ENCODE data around the gene BCDIN3D. TPM values are rescaled to one million over a fixed set of nuclear protein-coding genes. Genes with fewer than 3 reads are reported as not detected.
A peak's percentile ranks its signal among the peaks of the same experiment; 100 is the strongest.
"Not testable (repeated sequence)": the region's sequence is repeated elsewhere in the genome, so short reads cannot be mapped to it uniquely, and the experiment has no call there.

Gene BCDIN3D
- polyA plus RNA-seq, 4 donors: 5.3 to 9.6 (median 8.3) TPM

DNA sequence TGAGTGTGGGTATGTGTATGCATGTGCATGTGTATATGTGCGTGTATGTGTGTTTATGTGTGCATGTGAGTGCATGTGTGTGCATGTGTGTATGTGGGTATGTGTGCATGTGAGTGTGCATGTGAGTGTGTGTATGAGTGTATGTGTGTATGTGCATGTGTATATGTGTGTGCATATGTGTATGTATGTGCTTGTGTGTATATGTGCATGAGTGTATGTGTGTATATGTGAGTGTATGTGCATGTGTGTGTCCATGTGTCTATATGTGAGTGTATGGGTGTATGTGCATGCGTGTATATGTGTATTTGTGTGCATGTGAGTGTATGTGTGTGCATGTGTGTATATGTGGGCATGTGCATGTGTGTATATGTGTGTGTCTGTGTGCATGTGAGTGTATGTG lies 35.1 kb upstream of the BCDIN3D start:
- DNase-seq (ENCODE audit: low read depth in 4 of 4, low spot score in 3 of 4): no peak

DNA sequence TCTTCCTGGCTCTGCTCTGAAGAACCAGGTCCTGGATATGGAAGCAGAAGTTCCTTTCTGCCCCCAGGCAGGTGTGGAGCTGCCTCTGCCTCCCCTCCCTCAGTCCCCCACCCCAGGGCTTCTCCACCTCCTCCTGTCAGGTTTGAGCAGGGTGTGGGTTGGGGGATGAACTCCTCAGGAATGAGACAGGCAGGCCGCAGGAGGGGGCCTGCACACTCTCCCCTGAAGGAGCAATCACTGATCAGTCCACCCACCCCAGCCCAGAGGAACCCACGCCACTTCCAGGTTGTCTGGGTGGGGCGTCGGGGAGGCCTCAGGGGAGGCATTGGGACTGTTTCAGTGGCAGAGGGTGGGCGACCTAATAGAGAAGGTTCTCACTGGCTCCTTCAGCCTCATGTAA lies 34.2 kb upstream of the BCDIN3D start:
- no peak for DNase-seq (ENCODE audit: low read depth in 4 of 4, low spot score in 3 of 4)

DNA sequence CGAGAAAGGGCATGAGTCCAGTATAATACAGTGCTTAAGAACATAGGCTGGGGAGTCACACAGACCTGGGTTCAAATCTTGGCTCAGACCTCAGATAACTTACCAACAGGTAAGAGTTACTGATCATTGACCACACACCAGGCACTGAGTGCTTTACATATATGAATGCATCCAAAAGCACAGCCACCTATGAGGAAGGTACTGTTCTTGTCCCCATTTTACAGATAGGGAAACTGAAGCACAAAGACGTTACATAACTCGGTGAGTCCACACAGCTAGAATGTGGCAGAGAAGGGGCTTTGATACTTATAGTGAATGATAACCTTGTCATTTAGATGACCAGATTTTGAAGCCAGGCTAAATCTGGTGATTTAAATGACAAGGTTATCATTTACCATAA lies 33.2 kb upstream of the BCDIN3D start:
- no peak for DNase-seq (ENCODE audit: low read depth in 4 of 4, low spot score in 3 of 4)

DNA sequence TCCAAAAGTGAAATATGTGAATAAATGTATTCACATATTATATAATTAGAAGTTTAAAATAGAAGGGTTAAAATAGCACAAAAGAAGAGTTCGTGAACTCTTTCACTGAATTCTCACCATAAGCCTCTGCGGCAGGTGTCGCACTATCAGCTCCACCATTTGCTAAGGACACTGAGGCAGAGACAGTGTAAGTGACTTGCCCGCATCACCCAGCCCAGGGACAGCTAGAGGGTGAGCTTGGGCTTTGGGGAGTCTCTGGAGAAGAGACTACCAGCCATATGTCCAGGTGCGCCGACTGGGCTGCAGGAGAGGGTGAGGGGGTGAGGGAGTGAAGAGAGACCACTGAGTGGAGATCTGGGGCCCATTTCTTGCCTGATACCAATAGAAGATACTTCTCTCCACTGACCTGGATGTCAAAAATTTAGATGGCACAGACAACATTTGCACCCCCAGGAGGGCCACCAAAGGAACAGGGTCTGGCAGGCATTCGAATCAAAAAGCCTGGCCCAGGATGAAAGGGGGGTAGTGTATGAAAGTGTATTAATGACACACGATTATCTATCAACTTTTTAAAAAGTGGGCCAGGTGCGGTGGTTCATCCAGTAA lies 32.3 kb upstream of the BCDIN3D start:
- no peak for DNase-seq (ENCODE audit: low read depth in 4 of 4, low spot score in 3 of 4)

DNA sequence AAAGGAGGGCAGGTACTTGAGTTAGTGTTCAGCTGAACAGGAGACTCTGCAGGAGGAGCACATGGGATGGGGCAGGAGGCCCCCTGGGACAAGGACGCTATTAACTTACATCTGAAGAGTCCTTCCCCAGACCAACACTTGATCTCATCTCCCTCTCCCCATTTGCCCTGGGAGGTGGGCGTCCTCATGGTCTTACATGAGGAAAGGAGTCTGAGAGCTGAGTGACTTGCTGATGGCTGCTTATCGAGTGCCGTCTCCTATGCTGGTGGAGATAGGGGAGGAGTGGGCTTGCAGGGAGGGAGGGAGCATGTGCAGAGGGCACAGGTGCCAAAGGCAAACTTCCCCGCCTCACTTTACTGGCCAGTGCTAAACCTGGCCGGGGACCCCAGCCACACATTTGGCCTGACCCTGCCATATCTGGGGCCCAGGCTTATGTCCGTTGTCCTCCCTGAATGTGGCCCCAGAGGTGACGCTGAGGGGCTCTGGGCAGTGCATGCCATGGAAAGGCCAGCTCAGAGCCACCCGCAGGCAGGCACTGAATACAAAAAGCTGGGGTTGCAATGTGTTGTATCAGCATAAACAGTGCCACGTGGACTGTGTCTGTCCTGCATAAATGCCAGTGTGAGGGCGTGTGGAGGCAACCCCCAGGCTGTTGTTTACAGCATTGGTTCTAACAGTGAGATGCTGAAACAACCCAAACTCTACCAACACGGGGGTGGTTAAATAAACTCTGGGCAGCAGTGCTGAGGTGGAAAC lies 31.4 kb upstream of the BCDIN3D start:
- DNase-seq (ENCODE audit: low read depth in 4 of 4, low spot score in 3 of 4): no peak

DNA sequence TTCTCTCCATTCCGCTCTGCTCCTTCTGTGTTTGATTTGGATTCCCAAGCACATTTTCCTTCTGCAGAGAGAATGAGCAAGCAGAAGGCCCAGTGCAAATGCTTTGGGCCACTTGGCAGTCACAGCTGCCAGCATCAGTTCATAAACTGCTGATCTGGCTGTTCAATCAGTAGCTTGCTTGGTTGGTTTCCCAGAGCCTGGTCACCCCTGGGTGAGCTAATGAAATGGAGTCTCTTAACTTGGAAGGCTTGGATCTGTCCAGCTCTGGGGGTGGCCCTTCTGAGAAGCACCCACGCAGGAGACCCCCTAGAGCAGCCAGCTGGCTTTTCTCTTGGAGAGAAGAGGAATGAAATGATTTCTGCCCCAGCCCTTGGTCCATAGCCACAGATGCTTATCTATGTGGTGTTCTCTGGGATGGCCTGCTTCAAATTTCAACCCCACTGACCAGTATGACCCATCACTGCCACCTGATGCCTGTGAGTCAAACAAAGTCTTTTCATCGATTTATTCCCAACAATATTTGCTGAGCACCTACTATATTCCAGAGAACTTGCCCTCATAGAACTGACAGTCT lies 30.5 kb upstream of the BCDIN3D start:
- DNase-seq (ENCODE audit: low read depth in 4 of 4, low spot score in 3 of 4): no peak

DNA sequence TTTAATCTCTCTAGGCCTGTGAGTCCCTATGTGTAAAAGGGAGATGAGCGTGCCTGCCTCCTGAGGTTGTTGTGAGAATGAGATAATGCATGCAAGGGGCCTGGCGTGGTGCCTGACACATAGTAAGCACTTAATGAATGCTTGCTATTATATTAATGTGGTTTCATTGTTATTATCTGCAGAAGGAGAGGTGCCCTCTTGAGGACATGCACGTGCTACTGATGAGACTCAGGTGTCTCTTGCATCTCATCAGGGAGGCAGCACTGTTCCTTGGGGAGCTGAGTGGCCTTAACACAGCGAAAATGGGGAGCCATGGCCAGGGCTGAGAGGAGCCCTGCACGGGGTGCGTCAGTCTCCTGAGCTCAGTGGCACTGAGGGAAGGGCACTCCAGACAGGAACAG lies 29.9 kb upstream of the BCDIN3D start:
- no peak for DNase-seq (ENCODE audit: low read depth in 4 of 4, low spot score in 3 of 4)

DNA sequence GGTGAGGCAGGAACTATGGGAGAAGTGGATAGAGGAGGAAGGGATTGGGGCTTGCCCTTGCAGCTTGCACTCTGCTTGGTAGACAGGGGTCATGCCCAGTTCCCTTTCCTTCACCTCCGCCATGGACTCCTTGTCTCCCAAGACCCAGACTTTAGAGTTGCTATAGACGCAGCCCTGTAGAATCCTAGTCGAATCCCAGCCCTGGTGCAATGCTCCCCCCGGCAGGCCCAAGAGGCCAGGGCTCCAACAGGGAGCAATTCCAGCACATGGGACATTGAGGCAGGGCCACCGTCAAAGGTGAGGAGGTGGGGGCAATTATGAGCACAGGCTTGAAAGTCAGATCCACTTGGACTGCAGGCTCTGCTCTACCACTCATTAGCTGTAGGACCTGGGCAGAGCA lies 29.5 kb upstream of the BCDIN3D start:
- no peak for DNase-seq (ENCODE audit: low read depth in 4 of 4, low spot score in 3 of 4)

DNA sequence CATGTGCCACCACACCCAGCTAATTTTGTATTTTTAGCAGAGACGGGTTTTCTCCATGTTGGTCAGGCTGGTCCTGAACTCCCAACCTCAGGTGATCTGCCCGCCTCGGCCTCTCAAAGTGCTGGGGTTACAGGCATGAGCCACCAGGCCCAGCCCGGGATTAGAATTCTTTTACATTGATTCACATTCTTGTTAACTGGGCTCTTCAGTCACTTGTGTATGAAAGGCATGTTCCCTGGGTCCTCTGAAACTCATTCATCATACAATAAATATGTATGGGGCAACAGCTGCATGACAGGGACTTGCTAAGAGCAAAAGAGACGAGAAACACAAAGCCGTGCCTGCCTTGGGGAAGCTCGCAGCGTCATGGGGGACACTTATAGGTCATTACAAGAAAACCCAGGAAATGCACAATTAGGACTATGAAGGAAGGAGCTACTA lies 28.9 kb upstream of the BCDIN3D start:
- DNase-seq (ENCODE audit: low read depth in 4 of 4, low spot score in 3 of 4): not testable (repeated sequence)

DNA sequence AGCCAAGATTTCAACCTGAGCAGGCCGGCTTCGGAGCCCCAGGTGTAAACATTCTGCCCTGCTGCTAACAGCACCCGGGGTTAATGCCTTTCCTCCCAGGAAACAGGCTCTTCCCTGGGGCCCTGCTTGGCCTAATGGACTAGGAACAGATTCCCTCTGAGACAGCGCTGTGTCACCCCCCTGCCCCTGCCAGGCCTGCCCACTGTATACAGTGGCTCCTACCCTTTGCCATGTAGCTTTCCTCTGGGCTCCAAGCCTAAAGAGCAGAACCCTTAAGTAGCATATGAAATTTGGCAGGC lies 28.3 kb upstream of the BCDIN3D start:
- DNase-seq (ENCODE audit: low read depth in 4 of 4, low spot score in 3 of 4): no peak

DNA sequence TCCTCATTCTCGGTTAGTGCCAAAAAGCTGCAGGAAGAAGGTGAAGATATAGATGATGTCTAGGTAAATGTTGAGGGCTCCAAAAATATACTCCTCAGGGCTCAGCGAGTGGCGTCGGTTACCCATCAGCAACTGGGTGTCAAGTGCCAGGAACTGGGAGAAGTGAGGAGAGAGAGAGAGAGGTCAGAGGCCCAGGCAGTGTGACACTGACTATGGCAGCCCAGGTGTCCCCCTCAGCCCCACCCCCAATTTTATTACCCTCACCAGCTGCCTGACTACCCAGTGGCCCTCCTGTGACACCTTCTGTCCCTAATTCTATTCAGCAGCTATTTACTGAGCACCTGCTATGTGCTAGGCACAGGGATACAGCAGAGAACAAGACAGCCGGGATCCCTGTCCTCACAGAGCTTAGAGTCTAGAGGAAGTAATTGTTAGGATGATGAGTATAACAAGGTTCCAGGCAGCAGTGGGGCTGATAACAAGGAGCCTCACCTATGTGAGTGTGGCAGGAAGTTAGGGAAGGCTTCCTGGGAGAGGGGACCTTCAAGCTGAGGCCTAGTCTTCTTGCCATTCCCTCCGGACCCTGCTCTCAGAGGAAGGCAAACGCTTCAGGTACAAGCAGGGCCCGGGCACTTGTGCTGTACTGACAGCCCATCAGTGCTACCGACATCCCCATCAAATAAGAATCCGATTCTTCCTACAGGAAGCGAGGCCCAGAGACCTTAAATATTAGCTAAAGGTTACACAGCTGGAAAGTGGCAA lies 27.8 kb upstream of the BCDIN3D start:
- DNase-seq (ENCODE audit: low read depth in 4 of 4, low spot score in 3 of 4): no peak

DNA sequence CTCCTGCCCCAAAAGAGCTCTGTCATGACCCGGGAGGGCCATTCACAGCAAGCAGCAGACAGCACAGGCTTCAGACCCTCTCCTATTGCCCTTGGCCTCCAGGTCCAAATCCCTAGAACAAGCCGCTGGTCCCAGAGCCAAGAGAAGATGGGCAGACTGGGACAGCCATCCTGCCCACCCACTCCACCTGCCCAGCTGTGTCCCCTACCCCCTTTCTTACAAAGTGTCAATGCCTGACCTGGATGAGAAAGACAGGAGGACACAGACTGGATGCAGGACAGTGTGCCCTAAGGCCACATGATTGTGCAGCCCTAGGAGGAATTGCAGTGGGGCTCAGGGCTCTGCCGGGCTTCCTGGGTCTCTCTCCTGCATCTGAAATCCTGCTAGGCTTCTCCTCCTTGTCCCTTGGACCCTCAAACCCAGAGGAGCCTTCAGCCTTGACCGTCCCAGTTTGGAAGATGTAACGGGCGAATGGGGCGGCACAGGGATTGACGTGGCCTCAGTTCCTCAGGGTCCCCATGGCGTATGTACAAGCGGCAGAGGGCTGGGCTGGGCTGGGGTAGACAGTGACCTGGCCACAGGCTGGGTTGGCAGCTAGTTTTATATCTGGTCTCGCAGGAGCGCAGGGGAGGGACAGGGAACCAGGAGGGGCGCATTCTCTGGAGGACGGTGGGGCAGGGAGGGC lies 27.1 kb upstream of the BCDIN3D start:
- no peak for DNase-seq (ENCODE audit: low read depth in 4 of 4, low spot score in 3 of 4)

DNA sequence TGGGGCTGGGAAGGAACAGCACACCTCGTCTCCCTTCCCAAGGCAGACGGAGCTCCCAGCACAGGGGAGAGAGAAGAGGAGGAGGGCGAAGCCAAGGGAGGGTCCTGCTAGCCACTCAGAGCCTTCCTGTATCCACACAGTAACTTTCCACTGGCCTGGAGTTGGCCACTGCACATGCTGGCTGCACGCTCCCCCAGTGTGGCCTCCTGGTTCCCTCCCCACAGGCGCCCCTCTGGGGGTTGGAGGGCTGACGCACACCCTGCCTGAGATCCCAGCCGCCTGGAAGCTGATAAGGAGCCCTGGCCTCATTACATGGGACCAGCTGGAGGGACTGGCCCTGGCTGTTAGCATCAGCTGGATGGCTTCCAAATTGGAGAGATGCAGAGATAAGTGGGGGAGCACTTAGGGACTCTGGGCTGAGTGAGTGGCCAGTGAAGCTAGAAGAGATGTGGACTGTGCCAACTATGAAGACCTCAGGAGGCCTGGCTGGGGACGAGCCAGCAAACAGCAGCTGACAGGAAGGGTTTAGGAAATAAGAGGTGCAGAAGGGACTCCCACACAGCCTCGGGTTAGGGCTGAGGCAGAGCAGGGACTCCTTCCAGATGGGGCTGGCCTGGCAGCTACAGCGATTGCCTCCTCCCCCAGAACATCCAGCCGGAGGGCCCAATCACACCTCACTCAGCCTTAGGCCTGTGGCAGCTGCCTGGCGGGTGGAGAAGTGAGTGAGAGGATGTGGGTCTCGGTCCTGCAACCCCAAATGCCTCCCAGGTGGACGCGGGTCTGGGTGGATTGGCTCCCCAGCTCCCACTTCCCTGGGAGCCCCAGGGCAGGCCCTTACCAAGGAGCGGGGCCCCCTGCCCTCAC lies 26.3 kb upstream of the BCDIN3D start:
- DNase-seq (ENCODE audit: low read depth in 4 of 4, low spot score in 3 of 4): peak; percentile 66 to 82 (median 80)

DNA sequence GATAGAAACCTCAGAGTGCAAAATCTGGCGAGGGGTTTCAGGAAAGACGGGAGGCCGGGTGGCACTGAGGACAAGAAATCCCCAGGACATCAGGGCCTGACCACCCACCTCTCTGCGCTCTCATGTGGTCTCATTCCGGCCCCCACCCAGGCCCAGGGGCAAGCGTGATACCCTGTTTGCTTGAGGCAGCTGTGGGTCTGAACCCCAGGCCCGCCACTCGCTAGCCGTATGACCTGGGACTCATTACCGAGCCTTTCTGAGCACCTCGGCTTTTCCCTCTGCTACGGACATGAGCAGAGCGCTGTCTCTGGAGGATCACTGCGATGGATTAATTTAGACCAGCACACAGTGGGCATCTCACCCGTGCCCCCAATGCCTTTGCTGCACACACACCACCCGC lies 25.5 kb upstream of the BCDIN3D start:
- DNase-seq (ENCODE audit: low read depth in 4 of 4, low spot score in 3 of 4): no peak

DNA sequence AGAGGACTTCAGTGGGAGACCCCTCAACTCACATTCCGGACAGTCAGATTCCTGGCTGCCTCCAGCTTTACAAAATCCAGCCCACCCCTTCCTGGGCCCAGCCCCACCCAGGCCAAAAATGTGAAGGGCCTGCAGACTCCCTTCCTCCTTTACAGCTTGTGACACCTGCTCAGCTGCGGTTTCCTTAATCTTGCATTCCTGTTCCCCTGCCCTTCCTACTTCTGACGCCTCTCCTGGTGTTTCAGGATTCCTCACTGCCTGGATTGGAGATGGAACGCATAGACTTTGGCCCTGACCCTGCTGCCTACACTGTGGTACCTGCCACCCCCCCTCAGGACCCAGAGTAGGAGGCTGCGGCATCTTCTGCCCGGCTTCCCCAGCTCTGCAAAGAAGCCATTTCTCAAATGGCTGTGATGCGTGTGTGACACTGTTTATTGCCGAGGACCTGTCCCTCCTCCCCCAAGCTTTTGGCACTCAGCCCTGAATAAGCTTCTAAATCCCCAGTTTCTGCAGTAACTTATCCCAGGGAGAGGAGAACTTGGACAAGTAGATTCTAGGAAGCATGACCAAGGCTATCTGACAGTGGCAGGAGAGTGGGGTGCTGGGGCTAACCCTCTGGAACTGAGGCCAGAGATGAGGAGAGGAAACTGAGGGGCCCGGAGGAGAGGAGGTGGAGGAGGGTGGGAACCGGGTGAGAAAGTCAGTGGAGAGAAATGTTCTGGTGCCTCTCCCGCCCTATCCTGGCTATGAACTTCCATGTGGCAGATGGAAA lies 24.9 kb upstream of the BCDIN3D start:
- DNase-seq (ENCODE audit: low read depth in 4 of 4, low spot score in 3 of 4): no peak

DNA sequence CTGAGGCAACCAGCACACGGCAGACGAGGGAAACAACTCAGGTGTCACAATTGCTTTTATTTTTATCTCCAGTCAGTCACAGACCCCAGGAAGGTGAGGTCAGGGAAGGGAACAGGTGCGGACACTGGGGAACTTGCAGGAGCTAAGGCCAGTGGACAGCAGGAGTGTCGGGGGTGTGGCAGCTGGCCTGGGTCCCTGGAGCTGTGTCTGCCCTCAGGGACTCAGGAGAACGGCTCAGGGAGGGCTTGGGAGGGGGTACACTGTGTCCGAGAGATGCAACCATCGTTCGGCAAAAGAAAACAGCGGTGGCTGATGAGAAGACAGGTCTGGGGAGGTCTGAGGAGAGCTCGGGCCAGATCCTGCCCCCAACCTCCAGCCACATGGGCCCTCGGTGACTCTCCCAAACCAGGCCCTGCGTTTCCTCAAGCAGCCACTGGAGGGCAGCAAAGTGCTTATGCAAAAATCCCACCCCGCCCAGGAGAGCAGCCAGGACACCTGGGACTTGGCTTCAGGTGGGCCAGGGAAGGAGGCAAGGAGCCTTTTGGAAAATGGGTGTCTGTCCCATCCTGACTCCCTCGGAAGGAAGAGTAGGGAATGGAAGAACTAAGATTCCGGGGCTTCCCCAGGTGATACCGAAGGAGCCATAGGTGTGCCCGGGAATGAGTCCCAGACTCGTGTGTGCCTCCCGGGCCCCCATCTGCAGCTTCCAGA lies 24.1 kb upstream of the BCDIN3D start:
- peak in 1 of 4 donors; percentile 64 for DNase-seq (ENCODE audit: low read depth in 4 of 4, low spot score in 3 of 4)

DNA sequence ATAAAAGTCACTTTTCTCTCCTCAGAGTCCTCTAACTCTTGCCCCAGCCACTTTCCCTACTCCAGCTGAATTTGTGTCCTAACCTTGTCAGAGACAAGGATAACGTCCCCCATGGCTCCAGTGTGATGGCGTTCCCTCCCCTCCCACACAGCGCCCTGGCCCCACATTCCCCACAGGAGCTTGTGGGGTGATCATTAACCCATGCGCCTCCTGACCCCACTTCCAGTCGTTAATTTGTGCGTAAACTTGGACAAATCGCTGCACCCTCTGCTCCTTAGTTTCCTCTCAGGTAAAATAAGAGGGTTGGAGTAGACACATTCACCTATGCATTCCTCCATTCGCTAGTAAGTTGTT lies 22.9 kb upstream of the BCDIN3D start:
- no peak for DNase-seq (ENCODE audit: low read depth in 4 of 4, low spot score in 3 of 4)

DNA sequence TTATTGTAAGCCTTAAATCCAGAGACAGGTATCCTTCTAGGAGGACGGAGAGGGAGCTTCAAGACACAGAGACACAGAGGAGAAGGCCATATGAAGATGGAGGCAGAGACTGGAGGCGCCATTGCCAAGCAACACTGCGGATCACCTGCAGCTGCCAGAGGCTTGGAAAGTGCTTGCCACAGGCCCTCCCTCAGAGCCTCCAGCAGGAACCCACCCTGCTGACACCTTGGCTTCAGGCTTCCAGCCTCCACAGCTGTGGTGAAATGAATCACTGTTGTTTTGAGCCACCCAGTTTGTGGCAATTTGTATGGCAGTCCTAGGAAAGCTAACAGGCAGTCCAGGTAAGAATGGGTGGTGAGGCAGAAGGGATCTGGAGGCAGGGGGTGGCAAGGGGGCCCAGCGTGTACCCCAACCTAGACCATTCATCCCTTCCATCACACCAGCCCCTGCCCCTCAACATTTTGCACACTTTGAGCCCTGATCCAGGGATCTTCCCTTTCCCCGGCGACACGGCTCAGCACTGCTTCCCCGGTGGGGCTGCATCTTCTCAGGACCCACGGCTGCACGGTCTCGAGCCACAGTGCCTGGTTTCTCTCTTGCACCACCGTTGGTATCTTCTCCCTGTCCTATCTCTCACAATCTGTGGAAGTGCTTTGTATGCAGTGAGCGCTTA lies 22.3 kb upstream of the BCDIN3D start:
- no peak for DNase-seq (ENCODE audit: low read depth in 4 of 4, low spot score in 3 of 4)

All from left renal pelvis (tissue), 4 donors.